Type B pancreatic cell (in vitro differentiated cells): ENCODE measurements around the gene PREPL. TPM values are rescaled to one million over a fixed set of nuclear protein-coding genes. Genes with fewer than 3 reads are reported as not detected.

Source experiments
- DNase-seq: peaks from one replicate; pipeline ENCODE4 v3.0.0; 2021; ENCODE audit warnings: mixed read lengths; ENCODE audit not compliant: unreplicated experiment; ENCODE audit errors: extremely low spot score
- H3K27ac Mint-ChIP-seq: 2 replicates; pipeline ENCODE4 v1.8.0; 2021; ENCODE audit warnings: mild to moderate bottlenecking, mixed read lengths
- H3K27me3 Mint-ChIP-seq: 2 replicates; pipeline ENCODE4 v1.8.0; 2021; ENCODE audit warnings: mixed read lengths
- H3K36me3 Mint-ChIP-seq: 2 replicates; pipeline ENCODE4 v1.8.0; 2021; ENCODE audit warnings: mixed read lengths
- H3K4me1 Mint-ChIP-seq: one replicate; pipeline ENCODE4 v1.8.0; 2021; ENCODE audit warnings: mixed read lengths; ENCODE audit not compliant: unreplicated experiment
- H3K4me3 Mint-ChIP-seq: 2 replicates; pipeline ENCODE4 v1.8.0; 2021; ENCODE audit warnings: mild to moderate bottlenecking, mixed read lengths
- H3K9me3 Mint-ChIP-seq: 2 replicates; pipeline ENCODE4 v1.8.0; 2021; ENCODE audit warnings: mixed read lengths
- CTCF ChIP-seq: fragments of 200-600 bp; sonication (generic); conservative IDR thresholded peaks from 2 replicates; pipeline ENCODE4 v1.5.0; 2021; ENCODE audit warnings: antibody characterized with exemption, mild to moderate bottlenecking
- long read RNA-seq: library from polyadenylated mRNA; unstranded; transcript quantifications from one replicate; pipeline ENCODE4 v2.0.0, GENCODE V29; 2020
- total RNA-seq: library from RNA; stranded (reverse); gene quantifications from 2 replicates; pipeline ENCODE4 v1.2.1, GENCODE V29; 2021; ENCODE audit warnings: low replicate concordance

The PREPL gene
- 37.1 and 42.0 TPM in 2 replicates for total RNA-seq
- long read RNA-seq, full-length matches to known transcripts: 30 of 52 reads
- long read RNA-seq, partial matches to known transcripts: 9 of 52 reads
- long read RNA-seq, other reads (novel, unspliced or antisense): 13 of 52 reads

GRCh38 chr2:44361330-44362206, at the start of gene PREPL, which contains the start of gene CAMKMT:
TSS of gene PREPL (minus strand) at chr2:44361494. CDS start at chr2:44346342, 15,152 bp downstream.
TSS of gene CAMKMT (plus strand) at chr2:44361947.
- no peaks in the 10 kb centered on the region for H3K27me3 Mint-ChIP-seq
- no peaks in the 10 kb centered on the region for H3K36me3 Mint-ChIP-seq
- peak; percentile 97 for DNase-seq
- H3K4me3 Mint-ChIP-seq: peak within 1 kb of the TSS; percentile 99
- peaks cover 14% of the 10 kb centered on the region for H3K4me1 Mint-ChIP-seq
- H3K9me3 Mint-ChIP-seq: no peaks in the 10 kb centered on the region
- H3K27ac Mint-ChIP-seq: peak within 1 kb of the TSS; percentile 100
- no peak for TF ChIP-seq CTCF

GRCh38 chr2:44398243-44398897, 37.1 kb upstream of the PREPL start:
- no peak for TF ChIP-seq CTCF
- no peak for DNase-seq
- Mint-ChIP-seq H3K4me1 (peaks cover 13% of the 10 kb centered on the region), H3K27me3 (no peaks in the 10 kb centered on the region), H3K9me3 (no peaks in the 10 kb centered on the region), H3K27ac (no peak overlapping the region), H3K36me3 (no peaks in the 10 kb centered on the region), H3K4me3 (no peak overlapping the region)

DNA sequence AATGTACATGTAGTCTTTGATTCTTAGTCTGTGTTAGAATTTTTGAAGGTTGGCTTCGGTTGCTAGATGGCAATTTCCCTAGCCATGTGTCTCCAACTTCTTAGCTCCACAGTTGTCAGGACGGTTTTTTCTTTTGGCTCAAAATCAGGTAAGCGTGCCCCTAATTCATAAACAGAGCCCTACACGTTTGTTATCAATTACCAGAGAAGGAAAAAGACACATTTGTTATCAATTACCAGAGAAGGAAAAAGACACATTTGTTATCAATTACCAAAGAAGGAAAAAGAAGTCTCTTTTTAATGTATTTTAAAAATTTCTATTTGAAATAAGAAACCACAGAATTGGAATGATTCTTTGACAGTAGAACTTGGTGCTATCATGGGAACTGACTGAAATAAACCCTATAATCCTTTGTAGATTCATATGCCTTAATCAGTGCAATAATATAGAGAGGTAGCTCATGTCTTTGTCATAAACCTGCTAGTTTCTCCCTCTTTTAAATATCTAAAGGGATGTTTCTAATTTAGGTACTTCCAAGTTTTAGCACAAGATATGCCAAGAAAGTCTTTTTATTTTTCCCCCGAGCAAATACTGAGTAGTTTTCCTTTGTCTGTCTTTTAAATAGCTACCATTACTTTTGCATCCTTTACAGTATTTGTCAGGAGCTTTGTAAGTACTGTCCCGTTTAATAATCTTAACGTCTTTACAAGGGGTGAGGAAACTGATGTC, 36.3 kb upstream of the PREPL start:
- Mint-ChIP-seq H3K4me3 (no peak overlapping the region), H3K27ac (no peak overlapping the region), H3K9me3 (no peaks in the 10 kb centered on the region)

GRCh38 chr2:44392338-44392943, 31.1 kb upstream of the PREPL start:
- H3K4me1 Mint-ChIP-seq: peaks cover 5% of the 10 kb centered on the region
- H3K27ac Mint-ChIP-seq: no peak overlapping the region
- H3K4me3 Mint-ChIP-seq: no peak overlapping the region
- H3K27me3 Mint-ChIP-seq: no peaks in the 10 kb centered on the region
- TF ChIP-seq CTCF: peak; percentile 86
- H3K9me3 Mint-ChIP-seq: no peaks in the 10 kb centered on the region
- DNase-seq: no peak
- H3K36me3 Mint-ChIP-seq: peaks cover 6% of the 10 kb centered on the region

More for the DNA sequence above, 36.3 kb upstream of the PREPL start:
- H3K36me3 Mint-ChIP-seq: no peaks in the 10 kb centered on the region
- no peaks in the 10 kb centered on the region for H3K27me3 Mint-ChIP-seq
- no peak for TF ChIP-seq CTCF
- DNase-seq: no peak
- peaks cover 13% of the 10 kb centered on the region for H3K4me1 Mint-ChIP-seq

GRCh38 chr2:44389895-44390294, 28.6 kb upstream of the PREPL start:
- no peak for DNase-seq
- Mint-ChIP-seq H3K27me3 (no peaks in the 10 kb centered on the region), H3K36me3 (peaks cover 6% of the 10 kb centered on the region), H3K9me3 (no peaks in the 10 kb centered on the region), H3K4me1 (no peaks in the 10 kb centered on the region), H3K4me3 (no peak overlapping the region), H3K27ac (no peak overlapping the region)
- TF ChIP-seq CTCF: peak; percentile 65
